GM12892 (cell line): ENCODE measurements around the gene MAP4K4.

Experiments
- POLR2A ChIP-seq: IDR thresholded peaks from 2 replicates; pipeline ENCODE4 v1.6.1; 2011; ENCODE audit warnings: low read depth, low read length, control low read depth
- POLR2AphosphoS5 ChIP-seq: IDR thresholded peaks from 2 replicates; pipeline ENCODE4 v1.6.1; 2011; ENCODE audit warnings: low read depth, low read length, control low read depth
- TAF1 ChIP-seq: IDR thresholded peaks from 2 replicates; pipeline ENCODE4 v1.6.1; 2011; ENCODE audit warnings: low read depth, mild to moderate bottlenecking, control low read depth, low read length, borderline replicate concordance

- TF ChIP-seq POLR2A, result no peak
- TF ChIP-seq POLR2AphosphoS5, result no peak
- TF ChIP-seq TAF1, result no peak
Measured at GRCh38 chr2:101816598-101816997, 119.1 kb downstream of the MAP4K4 start.
